Left lung (tissue), 10 donors: ENCODE results near the gene DDX28. TPM values are rescaled to one million over a fixed set of nuclear protein-coding genes. Genes with fewer than 3 reads are reported as not detected.

Experiments used
- ATAC-seq: fragments of 200-7000 bp; cut with Tn5 transposase; one replicate; pipeline ENCODE4 v1.9.1; 2020; ENCODE audit warnings: moderate library complexity
- DNase-seq, 4 donors: peaks; one replicate each; pipeline ENCODE4 v3.0.0-alpha.2; 2013 to 2020
- H3K27ac ChIP-seq, 2 donors: fragments of 200-600 bp; sonication (generic) in 1 of 2; one replicate each; pipeline versions ENCODE4 v1.5.0 to v1.8.0; 2020 to 2021
- H3K27me3 ChIP-seq, 2 donors: fragments of 200-600 bp; sonication (generic) in 1 of 2; one replicate each; pipeline versions ENCODE4 v1.5.0 to v1.8.0; 2020 to 2021
- H3K36me3 ChIP-seq, 2 donors: fragments of 200-600 bp; sonication (generic) in 1 of 2; one replicate each; pipeline versions ENCODE4 v1.5.0 to v1.8.0; 2020 to 2021
- H3K4me1 ChIP-seq, 2 donors: fragments of 200-600 bp; one replicate each; pipeline ENCODE4 v1.8.0; 2021
- H3K4me3 ChIP-seq, 2 donors: fragments of 200-600 bp; sonication (generic) in 1 of 2; one replicate each; pipeline versions ENCODE4 v1.5.0 to v1.8.0; 2020 to 2021; ENCODE audit warnings: mild to moderate bottlenecking in 1 of 2
- H3K9me3 ChIP-seq, 2 donors: fragments of 200-600 bp; sonication (generic) in 1 of 2; one replicate each; pipeline versions ENCODE4 v1.5.0 to v1.8.0; 2020 to 2021
- CTCF ChIP-seq, 2 donors: fragments of 200-600 bp; sonication (generic) in 1 of 2; IDR thresholded peaks; one replicate each; pipeline versions ENCODE4 v1.5.0 to v1.8.0; 2021; ENCODE audit warnings: antibody characterized with exemption in 2 of 2
- intact Hi-C, 2 donors: fragments of 100-400 bp; cut with DNase I; formaldehyde crosslinking; loops; one replicate each; pipeline versions ENCODE4 v1.11.2 to v1.14.2; 2022
- polyA plus RNA-seq, 6 donors: library from polyadenylated mRNA; unstranded; fragments of 120-200 nt; gene quantifications; one replicate each; pipeline ENCODE4 v1.2.1, GENCODE V29; 2013; ENCODE audit not compliant: insufficient read length in 6 of 6
- total RNA-seq, 2 donors: library from RNA; stranded (reverse); fragmentation: NEBNext Ultra II Directional; extraction: Animal tissue kit (Norgen Biotek cat#: 25700); gene quantifications; one replicate each; pipeline ENCODE4 v1.2.1, GENCODE V29; 2021
- donor health status: DM: no; HTN: yes; CAD: no.
- donor health status: DM: no; HTN: no; CAD: no.

The DDX28 gene
- total and polyA plus RNA-seq, 8 donors: 5.1 to 10.5 (median 6.8) TPM

GRCh38 chr16:68070806-68071517, 47.9 kb upstream of the DDX28 start:
- H3K27me3 ChIP-seq: no peaks in the 10 kb centered on the region
- H3K4me1 ChIP-seq: peaks cover 14 to 53% of the 10 kb centered on the region in 2 donors
- DNase-seq (peak in 1 of 4 donors; percentile 4), ATAC-seq (no peak)
- intact Hi-C loops: no loop called here
- H3K27ac ChIP-seq: peak overlapping the region in 1 of 2 donors; percentile 57
- H3K36me3 ChIP-seq: peaks cover 3 to 78% of the 10 kb centered on the region in 2 donors
- H3K4me3 ChIP-seq: no peak overlapping the region
- TF ChIP-seq CTCF (IDR thresholded peaks at IDR 0.05): no peak
- no peaks in the 10 kb centered on the region for H3K9me3 ChIP-seq

- H3K36me3 ChIP-seq: peaks cover 3 to 71% of the 10 kb centered on the region in 2 donors
- no peak for TF ChIP-seq CTCF (IDR thresholded peaks at IDR 0.05)
- H3K9me3 ChIP-seq: no peaks in the 10 kb centered on the region
- DNase-seq (peak in 1 of 4 donors; percentile 27), ATAC-seq (no peak)
- H3K27me3 ChIP-seq: no peaks in the 10 kb centered on the region
- H3K4me1 ChIP-seq: peaks cover 14 to 60% of the 10 kb centered on the region in 2 donors
- intact Hi-C loops: no loop called here
- peak overlapping the region in 1 of 2 donors; percentile 57 for H3K27ac ChIP-seq
- no peak overlapping the region for H3K4me3 ChIP-seq
Observed at GRCh38 chr16:68070249-68070730, 47.3 kb upstream of the DDX28 start.

DNA sequence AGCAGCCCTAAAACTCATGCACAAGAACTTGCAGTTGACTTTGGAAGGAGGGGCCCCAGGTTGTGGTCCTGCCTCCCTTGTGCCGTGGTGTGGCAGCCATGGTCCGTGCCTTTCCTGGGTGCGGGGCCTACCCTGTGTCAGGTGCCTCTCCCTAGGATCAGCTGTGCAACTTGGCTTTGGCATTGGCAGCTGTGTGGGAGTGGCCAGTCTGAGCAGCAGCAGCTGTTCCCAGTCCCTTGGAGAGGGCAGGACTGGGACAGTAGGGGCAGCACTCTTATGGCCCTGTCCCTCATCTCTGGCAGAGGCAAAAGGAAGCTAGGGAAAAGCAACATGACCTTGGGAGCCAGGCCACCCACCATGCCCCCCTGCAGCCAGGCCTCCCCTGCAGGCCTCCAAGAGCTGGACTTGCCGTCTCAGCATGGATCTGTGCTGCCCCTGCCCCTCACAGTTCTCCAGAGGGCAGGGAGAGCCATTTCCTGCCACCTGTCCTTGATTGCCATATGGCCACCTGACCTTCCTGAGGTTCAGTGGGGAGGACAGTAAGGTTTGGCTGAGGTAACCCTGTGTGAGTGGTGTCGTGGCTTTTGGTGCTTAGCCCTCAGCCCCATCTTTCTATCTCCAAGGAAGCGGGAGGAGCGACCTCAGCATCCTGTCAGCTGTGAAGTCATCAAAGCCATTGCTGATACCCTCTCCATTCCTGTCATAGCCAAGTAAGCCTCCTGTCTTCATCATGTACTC, 46.6 kb upstream of the DDX28 start:
- no peak for TF ChIP-seq CTCF (IDR thresholded peaks at IDR 0.05)
- Histone ChIP-seq H3K36me3 (peaks cover 3 to 65% of the 10 kb centered on the region in 2 donors), H3K27me3 (no peaks in the 10 kb centered on the region), H3K4me3 (no peak overlapping the region), H3K4me1 (peaks cover 17 to 60% of the 10 kb centered on the region in 2 donors), H3K9me3 (no peaks in the 10 kb centered on the region), H3K27ac (peak overlapping the region in 1 of 2 donors; percentile 57)
- DNase-seq (peak in 2 of 4 donors; percentile 61 to 65), ATAC-seq (peak; percentile 32)
- intact Hi-C loops: no loop called here

- H3K4me1 ChIP-seq: peaks cover 23 to 60% of the 10 kb centered on the region in 2 donors
- intact Hi-C loops: no loop called here
- H3K27ac ChIP-seq: peak overlapping the region in 1 of 2 donors; percentile 57
Observed at GRCh38 chr16:68068926-68069325, 45.9 kb upstream of the DDX28 start.

More at GRCh38 chr16:68068926-68069325, 45.9 kb upstream of the DDX28 start:
- H3K4me3 ChIP-seq: no peak overlapping the region
- H3K36me3 ChIP-seq: peaks cover 1 to 57% of the 10 kb centered on the region in 2 donors
- ATAC-seq (no peak), DNase-seq (peak in 1 of 4 donors; percentile 16)
- no peak for TF ChIP-seq CTCF (IDR thresholded peaks at IDR 0.05)
- H3K9me3 ChIP-seq: no peaks in the 10 kb centered on the region
- no peaks in the 10 kb centered on the region for H3K27me3 ChIP-seq
